ENCODE data around the gene ZNF184. TPM values are rescaled to one million over a fixed set of nuclear protein-coding genes. Genes with fewer than 3 reads are reported as not detected.

Gene ZNF184
- total RNA-seq, 1 experiment from 2014 or later: 9.4 TPM

- Histone ChIP-seq H3K9me3 (ENCODE audit: control insufficient read depth in 1 of 2, insufficient read depth in 1 of 2, low read depth in 1 of 2, low read length in 2 of 2) (peaks cover 43 to 48% of the 10 kb centered on the region in 2 experiments), H3K9ac (ENCODE audit: low read length) (no peak overlapping the region), H3K4me2 (ENCODE audit: low read length) (no peak overlapping the region), H3K27ac (ENCODE audit: low read depth, low read length) (no peak overlapping the region), H3K4me1 (ENCODE audit: control insufficient read depth in 1 of 2, insufficient read depth in 2 of 2, low read length in 2 of 2) (no peaks in the 10 kb centered on the region), H4K20me1 (ENCODE audit: insufficient read depth) (no peaks in the 10 kb centered on the region), H3K79me2 (ENCODE audit: insufficient read depth, low read length) (no peaks in the 10 kb centered on the region), H3K9me2 (ENCODE audit: insufficient read depth) (no peaks in the 10 kb centered on the region), H2AFZ (ENCODE audit: low read depth, low read length, poor library complexity, severe bottlenecking) (no peak overlapping the region), H3K4me3 (replicated peaks in 1 of 2; ENCODE audit: low read depth in 1 of 2, low read length in 2 of 2) (no peak overlapping the region), H3K27me3 (ENCODE audit: insufficient read depth, low read length) (no peaks in the 10 kb centered on the region), H3K36me3 (ENCODE audit: control insufficient read depth in 1 of 2, insufficient read depth in 2 of 2, low read length in 2 of 2) (peaks cover 12 to 39% of the 10 kb centered on the region in 2 experiments)
- intact Hi-C loops (cut with micrococcal nuclease): no loop called here
- no peak for TF ChIP-seq ZBTB33 (IDR thresholded peaks at IDR 0.05; ENCODE audit: extremely low read depth, insufficient replicate concordance, low read length)
- TF ChIP-seq EGR1 (IDR thresholded peaks at IDR 0.05; ENCODE audit: low read depth): no peak
- TF ChIP-seq JUND (IDR thresholded peaks at IDR 0.05): no peak
- no peak for TF ChIP-seq REST (IDR thresholded peaks at IDR 0.05; ENCODE audit: low read depth)
- TF ChIP-seq EZH2 (IDR thresholded peaks at IDR 0.05): no peak
- TF ChIP-seq POLR2A (IDR thresholded peaks at IDR 0.05; ENCODE audit: borderline replicate concordance, extremely low read depth, insufficient read depth, insufficient read length): no peak
- ATAC-seq: no peak
- RAD21 ChIA-PET (ENCODE audit: low non-redundant PET in 1 of 2, low total read pairs in 2 of 2, uncharacterized antibody in 2 of 2, unreplicated experiment in 2 of 2): no interaction called here
- POLR2A ChIA-PET: no interaction called here
- no TSS peak for BruUV-seq (replicated peaks)
- no peak for DNase-seq (ENCODE audit: low read depth, low spot score)
- CTCF ChIA-PET: no interaction called here
These were observed 24.4 kb downstream of the ZNF184 start for GRCh38 chr6:27448456-27448855.

All from HCT116 (cell line).